COLO668 (cell line): ENCODE results near the gene KIF5C.
A peak's percentile ranks its signal among the peaks of the same experiment; 100 is the strongest.
"Not testable (repeated sequence)": the region's sequence is repeated elsewhere in the genome, so short reads cannot be mapped to it uniquely, and the experiment has no call there.

Experiments
- DNase-seq: peaks from one replicate; lab custom pipeline; 2025; ENCODE audit not compliant: unreplicated experiment; lab: John Stamatoyannopoulos, UW

KIF5C gene

GRCh38 chr2:148874868-148875341 is at the start of gene KIF5C:
TSS of gene KIF5C (plus strand) at chr2:148875227. CDS start at chr2:148875618, 391 bp downstream.
- DNase-seq = peak; percentile 96

GRCh38 chr2:148826791-148827190 is 48.2 kb upstream of the KIF5C start:
- DNase-seq = no peak

DNA sequence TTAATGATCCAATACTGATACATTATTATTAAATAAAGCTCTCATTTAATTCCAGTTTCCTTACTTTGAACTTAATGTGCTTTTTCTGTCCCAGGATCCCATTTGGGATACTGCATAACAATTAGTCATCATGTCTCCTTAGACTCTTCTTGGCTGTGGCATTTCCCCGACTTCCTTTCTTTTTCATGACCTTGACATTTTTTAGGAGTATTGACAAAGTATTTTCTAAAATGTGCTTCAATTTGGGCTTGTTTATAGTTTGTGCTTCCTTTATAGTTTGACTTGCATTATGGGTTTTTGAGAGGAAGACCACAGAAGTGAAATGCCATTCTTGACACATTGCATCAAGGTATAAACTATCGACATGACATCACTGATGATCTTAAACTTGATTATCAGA is 46.1 kb upstream of the KIF5C start:
- no peak for DNase-seq

DNA sequence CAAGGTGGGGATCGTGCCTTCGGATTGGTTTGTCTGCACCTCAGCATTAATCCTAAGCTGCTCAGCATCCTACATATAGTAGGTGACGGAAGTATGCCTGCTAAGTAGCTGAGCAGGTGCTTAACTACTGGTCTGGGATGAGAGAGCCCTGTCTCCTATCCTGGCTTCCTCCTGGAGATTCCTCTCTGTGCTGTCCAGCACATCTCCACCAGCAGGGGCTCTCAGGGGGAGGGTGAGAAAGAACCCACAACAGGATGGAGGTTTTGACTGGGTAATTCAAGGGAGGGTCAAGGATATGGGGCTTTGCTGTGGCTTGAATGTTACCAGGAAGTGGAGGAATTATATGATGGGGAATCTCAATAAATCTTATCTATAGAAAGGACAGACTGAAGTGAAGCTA is 45.4 kb upstream of the KIF5C start:
- no peak for DNase-seq

GRCh38 chr2:148832637-148833036 is 42.4 kb upstream of the KIF5C start:
- DNase-seq = no peak

DNA sequence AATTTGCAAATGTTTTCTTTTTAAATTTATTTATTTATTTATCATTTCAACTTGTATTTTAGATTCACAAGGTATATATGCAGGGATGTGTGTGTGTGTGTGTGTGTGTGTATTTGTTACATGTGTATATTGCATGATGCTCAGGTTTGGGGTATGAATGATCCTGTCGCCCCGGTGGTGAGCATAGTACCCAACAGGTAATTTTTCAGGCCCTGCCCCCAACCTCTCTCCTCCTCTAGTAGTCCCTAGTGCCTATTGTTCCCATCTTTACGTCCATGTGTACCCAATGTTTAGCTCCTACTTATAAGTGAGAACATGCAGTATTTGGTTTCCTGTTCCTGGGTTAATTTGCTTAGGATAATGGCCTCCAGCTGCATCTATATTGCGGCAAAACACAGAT is 33.0 kb upstream of the KIF5C start:
- no peak for DNase-seq

- no peak for DNase-seq
These were observed 26.9 kb upstream of the KIF5C start for GRCh38 chr2:148848146-148848545.

- no peak for DNase-seq
These were observed 21.6 kb upstream of the KIF5C start for GRCh38 chr2:148853458-148853857.

GRCh38 chr2:148860037-148860436 is 15.0 kb upstream of the KIF5C start:
- DNase-seq = no peak

- DNase-seq = no peak
These were observed 13.7 kb upstream of the KIF5C start for GRCh38 chr2:148861367-148861766.

- DNase-seq = not testable (repeated sequence)
These were observed 12.5 kb upstream of the KIF5C start for GRCh38 chr2:148862478-148862877.

GRCh38 chr2:148865512-148865911 is 9.5 kb upstream of the KIF5C start:
- DNase-seq = no peak

GRCh38 chr2:148866091-148866490 is 8.9 kb upstream of the KIF5C start:
- DNase-seq = no peak

DNA sequence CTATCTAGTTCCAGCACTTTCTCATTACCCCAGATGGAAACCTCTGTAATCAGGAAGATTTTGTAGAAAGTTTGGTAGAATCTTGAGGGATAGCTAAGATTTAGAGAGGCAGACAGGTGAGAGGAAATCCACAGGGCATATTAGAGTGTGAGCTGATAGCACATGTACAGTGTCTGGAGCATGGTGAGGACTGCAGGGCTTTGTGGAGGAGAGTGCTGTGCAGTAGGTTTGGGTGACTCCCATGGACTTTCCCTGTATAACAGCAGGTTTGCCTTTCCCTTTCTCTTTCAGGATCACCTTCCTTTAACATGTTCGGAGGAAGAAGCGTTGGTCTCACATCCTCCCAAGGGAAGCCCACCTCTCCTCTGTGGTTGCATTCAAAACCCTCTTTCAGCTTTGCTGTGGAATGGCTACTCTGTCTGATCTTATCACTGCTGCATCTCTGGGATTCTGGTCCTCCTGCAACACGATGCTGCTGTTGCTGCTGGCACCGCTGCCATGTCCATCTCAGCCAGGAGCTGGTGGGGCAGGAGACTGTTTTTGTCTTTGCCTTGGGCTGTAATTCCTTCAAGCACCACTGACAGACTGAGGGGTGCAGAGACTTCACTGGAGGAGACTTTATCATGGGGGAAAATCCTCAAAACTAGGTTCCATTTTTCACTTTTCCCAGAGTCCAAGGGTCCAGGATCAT is 7.8 kb upstream of the KIF5C start:
- no peak for DNase-seq

DNA sequence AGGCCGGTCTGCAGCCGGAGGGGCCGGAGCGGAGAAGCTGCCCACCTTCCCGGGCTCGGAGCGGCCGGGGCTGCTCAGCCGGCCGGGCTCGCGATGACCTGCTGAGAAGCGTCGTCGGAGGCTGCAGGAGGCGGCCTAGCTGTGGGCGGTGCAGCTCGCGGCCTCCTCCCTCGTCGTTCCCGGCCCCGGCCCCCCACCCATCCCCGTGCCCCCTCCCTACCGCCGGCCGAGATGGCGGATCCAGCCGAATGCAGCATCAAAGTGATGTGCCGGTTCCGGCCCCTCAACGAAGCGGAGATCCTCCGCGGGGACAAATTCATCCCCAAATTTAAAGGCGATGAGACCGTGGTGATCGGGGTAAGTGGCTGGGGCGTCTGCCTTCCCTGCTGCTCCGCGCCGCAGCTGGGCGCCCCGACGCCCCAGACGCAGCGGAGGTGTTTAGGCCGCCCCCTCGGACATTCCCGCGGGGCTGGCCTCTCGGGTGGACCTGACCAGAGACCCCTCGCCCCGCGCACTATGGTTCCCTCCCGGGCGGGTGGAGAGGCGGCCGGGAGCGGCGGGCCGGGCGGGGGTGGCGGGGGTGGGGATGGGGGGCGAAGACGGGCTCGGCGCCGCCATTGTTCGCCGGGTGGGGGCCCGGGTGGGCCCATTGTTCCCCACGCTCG is 492 bp downstream of the KIF5C start:
- DNase-seq = peak; percentile 70

GRCh38 chr2:148876202-148876594 is 1.2 kb downstream of the KIF5C start:
- peak; percentile 71 for DNase-seq

GRCh38 chr2:148876595-148877402 is 1.8 kb downstream of the KIF5C start:
- DNase-seq = peak; percentile 93

DNA sequence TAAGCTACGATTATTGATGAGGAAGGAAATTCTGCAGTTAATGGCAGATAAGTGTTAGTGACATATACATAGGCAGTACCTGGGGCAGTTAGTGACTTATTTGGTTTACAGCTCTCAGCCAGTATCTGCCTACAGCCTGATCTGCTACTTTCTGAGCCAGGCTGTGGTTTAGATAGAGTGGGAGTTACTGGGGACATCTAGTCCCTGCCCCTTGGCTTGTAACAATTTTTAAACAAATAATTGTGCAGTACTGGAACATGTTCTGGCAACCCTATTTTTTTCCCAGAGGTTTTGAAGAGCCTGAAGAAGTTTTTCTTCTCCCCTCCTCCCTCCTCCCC is 2.3 kb downstream of the KIF5C start:
- DNase-seq = no peak

DNA sequence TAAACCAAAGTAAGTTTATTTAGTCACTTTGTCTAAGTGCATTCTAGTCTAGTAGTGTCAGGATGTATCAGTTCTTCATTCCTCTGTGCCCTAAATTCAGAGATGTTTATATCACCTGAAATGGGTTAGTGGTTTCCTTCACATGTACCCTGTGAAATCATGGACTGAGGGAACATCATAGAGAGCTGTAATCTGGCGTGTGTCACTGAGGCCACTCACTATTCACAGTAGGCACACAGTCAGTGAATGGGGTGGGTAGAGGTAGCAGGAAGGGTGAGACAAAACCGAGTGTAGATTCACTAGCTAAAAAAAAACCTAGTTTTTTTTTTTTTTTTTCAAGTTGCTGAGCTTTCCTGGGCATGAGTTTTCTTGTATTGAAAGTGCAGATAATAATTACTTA is 5.6 kb downstream of the KIF5C start:
- no peak for DNase-seq

DNA sequence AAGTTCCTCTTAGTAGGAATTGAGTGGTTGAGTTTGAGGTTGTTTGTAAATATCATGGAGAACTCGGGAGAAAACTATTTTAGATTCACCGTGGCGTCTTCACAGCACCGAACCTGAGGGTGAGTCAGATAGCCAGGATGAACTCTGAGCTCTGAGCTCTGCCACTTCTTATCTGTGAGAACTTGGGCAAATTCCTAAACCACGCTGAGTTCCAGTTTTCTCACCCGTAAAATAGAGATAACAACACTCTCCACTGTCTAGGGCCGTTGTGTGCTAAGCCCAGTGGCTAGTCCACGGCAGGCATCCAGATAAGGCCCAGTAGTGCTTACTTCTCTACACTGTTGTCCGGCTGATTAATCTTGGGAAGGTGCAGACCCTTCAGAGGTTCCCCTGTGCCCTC is 7.0 kb downstream of the KIF5C start:
- no peak for DNase-seq

DNA sequence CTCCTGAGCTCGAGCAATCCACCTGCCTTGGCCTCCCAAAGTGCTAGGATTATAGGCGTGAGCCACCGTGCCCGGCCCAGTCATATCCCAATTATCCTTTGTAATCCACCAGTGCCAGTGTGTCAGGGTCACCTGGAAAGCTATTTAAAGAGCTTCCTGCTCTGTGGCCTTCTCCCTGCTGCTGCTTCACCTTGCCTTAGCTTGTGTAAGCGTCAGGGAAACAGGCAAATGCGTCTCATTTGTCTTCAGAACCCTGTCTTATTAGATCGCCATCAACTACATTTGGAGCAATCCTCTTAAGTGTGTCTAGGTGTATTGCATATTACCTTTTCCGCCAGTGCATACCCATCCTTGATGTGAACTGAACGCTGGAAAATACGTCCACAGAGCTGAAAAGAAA is 10.2 kb downstream of the KIF5C start:
- DNase-seq = no peak

DNA sequence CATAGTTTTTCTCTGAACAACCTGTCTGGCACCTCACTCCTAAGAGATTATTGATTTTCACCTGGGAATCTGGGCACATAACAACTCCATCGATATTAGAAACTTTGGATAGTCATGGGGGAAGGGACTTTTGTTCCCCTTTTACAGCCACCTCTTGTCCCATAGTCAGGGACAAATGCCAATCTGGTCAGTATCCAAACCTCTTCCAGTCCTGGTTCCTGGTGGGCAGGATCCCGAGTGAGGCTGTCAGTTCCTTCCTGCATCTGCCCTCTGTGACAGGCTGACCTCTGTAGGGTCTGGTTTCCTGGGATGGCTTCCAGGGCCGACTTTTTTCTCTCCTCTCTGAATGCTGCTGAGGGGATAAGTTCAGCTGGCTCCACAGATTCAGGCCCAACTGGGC is 11.0 kb downstream of the KIF5C start:
- DNase-seq = no peak
